ENCODE measurements around the gene GPD1L.
"Not testable (repeated sequence)": the region's sequence is repeated elsewhere in the genome, so short reads cannot be mapped to it uniquely, and the experiment has no call there.

GPD1L gene

DNA sequence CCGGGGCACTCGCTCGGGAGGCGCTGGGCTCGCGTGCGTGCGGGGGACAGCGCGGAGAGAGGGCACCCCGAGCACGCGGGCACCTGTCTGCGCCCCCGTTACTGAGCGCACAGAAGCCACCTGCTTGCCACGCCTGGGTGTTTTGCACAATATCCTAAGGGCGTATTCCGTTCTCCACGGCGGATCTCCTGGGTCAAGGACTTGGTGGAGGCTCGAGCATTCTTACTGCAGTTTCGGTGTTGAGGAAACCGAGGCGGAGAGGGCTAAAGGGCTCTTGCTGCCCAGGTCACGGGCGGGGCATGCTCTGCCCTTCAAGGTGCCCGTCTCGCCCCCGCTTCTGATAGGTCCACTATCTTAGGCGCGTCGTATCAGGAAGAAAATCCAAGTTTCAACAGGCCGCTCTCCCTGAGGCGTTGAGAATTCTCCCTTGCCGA, 526 bp downstream of the GPD1L start:
- no peak for DNase-seq

DNA sequence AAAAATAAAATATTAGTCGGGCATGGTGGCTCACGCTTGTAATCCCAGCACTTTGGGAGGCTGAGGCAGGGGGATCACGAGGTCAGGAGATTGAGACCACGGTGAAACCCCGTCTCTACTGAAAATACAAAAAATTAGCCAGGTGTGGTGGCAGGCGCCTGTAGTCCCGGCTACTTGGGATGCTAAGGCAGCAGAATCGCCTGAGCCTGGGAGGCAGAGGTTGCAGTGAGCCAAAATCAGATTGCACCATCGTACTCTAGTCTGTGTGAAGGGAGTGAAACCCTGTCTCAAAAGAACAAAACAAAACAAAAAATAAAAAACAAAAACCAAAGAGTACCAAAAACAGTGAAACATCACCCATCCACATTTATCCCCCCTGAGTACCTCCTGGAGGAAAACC, 1.8 kb downstream of the GPD1L start:
- DNase-seq, result not testable (repeated sequence)

DNA sequence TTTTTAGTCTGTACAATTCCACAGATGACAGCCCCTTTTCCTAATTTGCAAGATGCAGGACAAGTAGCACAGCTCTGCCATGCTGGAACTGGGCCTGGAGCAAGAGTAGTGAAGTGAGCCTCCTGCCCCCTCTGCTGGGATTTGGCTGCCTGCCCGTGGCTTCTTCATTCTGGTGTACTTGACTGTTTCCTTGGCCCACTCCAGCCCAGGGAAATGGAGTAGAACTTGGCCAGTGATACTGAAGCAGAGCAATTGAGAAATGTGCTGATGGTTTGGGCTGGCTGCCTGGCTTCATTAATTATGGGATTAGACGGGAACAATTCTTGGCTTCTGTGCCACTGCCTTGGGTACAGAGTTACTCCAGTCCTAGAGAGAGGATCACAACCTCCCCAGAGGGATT, 2.8 kb downstream of the GPD1L start:
- no peak for DNase-seq

DNA sequence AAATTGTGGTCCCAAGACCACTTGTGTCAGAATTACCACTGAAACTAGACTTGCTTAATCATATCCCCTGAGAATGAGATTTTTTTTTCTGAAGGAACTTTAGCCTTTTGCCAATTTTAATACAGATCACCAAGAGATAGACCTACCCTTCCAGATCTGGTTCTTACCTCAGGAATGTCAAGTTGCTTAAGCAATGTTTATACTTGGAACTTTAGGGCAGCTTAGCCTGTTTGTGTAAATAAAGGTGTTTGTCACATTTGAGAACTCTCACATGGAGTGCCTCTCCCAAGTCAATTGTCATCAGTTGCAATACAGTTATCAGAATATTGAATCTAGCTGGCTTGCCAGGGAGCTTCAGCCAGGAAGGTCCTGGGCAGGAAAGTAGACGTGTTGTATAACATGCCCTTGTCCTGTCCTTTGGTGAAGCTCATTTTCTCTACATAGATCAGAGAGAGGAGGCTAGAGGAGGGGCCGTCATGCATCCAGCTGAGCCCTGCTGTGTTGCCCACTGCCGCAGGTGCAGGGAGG, 3.9 kb downstream of the GPD1L start:
- no peak for DNase-seq

DNA sequence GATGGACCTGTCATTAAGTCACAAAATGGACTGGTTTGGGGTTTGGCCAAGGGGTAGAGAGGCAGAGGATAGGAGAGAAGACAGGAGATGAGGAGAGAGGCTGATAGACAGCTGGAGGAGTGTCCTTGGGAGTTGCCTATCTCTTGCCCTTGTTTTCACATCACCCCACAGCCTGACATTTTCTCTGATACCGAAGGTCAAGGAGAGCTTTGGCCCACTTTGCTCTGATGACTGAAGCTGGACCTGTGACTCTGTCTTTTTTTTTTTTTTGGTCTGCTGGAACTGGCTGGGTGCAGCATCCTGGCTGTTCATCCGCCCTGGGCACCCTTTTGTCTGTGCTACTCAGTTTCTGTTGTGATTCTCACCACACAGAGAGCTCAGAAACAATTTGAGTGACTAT, 5.1 kb downstream of the GPD1L start:
- no peak for DNase-seq

DNA sequence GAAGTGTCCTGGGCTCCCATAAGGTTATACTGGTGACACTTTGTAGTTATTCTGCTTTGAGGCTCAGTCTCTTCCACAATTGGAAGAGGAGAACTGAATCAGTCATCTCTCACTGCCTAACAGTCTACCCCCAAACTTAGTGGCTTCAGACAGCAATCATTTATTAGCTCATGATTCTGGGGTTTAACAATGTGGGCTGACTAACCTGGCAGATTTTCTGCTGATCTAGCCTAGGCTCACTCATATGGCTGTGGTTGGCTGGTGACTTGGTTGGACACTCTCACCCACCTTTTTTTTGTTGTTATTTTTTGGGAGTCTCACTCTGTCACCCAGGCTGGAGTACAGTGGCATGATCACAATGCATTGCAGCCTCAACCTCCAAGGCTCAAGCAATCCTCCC, 7.1 kb downstream of the GPD1L start:
- no peak for DNase-seq

DNA sequence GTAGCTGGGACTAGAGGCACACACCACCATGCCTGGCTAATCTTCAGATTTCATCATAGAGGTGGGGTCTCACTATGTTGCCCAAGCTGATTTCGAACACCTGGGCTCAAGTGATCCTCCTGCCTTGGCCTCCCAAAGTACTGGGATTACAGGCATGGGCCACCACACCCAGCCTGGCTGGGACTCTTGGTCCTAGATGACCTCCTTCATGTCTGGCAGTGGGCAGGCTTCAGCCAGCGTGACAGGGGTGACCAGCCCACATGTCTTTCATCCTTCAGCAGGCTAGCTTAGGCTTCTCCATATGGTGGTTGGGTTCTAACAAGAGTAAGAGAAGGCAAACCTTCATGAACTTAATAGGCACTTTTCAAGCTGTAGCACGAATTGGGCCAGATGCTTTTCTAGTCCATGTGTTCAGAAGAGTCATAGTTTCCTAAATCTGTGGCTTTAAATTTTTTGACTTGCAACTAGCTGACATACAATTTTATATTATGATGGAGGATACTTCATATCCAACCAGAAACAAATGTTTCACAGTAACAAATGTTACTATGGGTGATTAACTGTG, 7.6 kb downstream of the GPD1L start:
- DNase-seq, result no peak

DNA sequence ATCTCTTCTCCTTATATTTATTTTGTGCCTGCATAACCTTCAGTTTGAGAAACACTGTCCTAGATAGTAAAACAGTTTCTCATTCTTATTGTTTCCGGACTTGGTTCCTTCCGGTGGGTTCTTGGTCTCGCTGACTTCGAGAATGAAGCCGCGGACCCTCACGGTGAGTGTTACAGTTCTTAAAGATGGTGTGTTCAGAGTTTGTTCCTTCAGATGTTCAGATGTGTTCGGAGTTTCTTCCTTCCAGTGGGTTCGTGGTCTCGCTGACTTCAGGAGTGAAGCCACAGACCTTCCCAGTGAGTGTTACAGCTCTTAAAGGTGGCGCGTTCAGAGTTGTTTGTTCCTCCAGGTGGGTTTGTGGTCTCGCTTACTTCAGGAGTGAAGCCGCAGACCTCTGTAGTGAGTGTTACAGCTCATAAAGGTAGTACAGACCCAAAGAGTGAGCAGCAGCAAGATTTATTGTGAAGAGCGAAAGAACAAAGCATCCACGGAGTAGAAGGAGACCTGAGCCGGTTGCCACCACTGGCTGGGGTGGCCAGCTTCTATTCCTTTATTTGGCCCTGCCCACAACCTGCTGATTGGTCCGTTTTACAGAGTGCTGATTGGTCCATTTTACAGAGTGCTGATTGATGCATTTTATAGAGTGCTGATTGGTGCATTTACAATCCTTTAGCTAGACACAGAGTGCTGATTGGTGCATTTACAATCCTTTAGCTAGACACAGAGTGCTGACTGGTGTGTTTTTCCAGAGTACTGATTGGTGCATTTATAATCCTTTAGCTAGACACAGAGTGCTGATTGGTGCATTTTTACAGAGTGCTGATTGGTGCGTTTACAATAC, 8.3 kb downstream of the GPD1L start:
- DNase-seq, result peak; percentile 12

DNA sequence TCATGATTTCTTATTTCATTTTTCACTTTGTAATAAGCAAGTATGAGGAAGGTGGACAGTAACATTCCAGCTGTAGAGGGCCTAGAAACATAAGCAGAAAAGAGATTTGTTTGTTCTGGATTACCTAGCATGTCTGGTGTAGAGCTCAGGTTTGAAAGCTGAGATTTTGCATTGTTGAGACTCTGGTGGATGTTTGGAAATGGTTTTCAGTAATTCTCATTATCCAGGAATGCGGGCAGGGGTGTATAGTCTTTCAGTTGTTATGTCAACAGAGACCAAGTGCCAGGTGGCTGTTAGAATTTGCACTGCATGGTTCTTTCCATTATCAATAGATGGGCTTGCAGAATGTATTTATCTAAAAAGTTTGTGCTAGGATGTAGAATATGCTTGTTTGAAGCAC, 10.9 kb downstream of the GPD1L start:
- no peak for DNase-seq

DNA sequence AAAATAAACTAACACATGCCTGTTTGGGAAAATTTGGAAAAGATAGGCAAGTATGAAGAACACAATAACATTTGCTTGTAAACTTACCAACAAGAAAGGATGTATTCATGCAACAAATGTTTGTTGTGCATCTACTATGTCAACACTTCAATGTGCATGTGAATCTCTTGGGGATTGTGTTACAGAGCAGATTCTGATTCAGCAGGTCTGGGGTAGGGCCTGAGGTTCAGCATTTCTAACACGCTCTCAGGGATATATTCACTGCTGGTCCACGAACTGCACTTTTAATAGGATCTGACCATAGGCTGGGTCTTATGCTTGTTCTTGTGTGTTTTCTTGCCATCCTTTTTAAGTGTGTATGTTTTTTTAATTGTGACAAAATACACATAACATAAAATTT, 11.8 kb downstream of the GPD1L start:
- DNase-seq, result no peak

DNA sequence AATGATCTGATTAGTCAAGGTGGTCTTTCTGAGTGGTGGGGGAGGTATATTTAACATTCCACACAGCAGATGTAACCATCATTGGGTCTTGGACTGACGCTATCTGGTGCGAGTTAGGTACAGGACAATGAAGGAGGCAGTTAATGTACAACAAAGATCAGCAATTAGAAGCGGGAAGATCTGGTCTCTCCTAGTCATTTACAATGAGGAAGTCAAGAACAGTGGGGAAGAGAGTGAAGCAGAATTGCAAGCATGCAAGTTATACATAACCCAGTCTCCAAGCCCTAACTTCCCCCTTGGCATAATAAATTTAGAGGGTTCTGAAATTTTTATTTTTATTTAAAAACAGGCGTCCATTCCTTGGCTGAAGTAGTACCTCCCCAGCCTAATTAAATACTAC, 14.1 kb downstream of the GPD1L start:
- no peak for DNase-seq

DNA sequence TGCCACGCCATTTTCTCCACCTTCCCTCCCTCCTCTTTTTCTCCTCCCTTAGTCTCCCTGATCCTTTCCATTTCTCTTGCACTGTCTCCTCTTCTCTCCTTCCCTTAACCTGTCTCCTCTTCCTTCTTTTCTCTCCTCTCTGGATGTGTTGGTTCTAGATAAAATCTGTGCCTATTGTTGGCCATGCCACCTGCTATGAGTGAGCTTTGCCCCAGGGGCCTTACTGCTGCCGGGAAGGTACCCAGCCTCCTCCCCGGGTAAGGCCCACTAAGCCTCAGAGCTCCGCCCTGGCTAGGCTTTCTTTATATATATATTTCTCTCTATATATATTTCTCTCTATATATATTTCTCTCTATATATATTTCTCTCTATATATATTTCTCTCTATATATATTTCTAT, 14.7 kb downstream of the GPD1L start:
- no peak for DNase-seq

DNA sequence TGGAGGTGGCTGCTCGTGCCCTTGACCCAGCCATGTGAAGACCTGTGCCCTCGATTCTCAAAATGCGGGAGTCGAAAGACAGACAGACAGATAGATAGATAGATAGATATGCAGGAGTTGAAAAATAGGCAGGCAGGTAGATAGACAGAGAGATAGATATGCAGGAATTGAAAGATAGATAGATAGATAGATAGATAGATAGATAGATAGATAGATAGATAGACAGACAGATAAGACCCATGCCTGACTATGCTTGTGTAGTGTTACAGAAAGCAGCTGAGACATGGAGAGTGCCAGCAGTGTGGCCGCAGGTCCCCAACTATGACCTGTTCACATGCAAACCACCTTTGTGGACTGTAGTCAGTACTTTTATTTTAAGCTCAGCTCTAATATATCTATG, 17.2 kb downstream of the GPD1L start:
- no peak for DNase-seq

DNA sequence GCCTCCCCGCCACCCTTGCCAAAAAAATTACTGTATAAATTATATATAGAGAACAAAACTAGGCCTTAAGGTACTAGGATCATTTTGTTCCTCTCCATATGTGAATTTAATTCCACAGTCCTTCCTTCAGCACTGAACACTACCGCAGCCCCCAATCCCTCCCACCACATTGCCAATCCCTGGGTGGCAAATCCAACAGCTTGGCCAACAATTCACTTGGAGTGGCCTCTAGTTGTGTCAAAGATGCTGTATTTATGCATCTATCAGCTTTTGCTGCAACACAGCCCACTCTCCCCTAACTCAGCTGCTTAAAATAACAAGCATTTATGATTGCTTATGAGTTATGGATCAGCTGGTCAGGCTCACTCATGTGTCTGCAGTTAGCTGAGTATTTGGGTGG, 18.6 kb downstream of the GPD1L start:
- no peak for DNase-seq

DNA sequence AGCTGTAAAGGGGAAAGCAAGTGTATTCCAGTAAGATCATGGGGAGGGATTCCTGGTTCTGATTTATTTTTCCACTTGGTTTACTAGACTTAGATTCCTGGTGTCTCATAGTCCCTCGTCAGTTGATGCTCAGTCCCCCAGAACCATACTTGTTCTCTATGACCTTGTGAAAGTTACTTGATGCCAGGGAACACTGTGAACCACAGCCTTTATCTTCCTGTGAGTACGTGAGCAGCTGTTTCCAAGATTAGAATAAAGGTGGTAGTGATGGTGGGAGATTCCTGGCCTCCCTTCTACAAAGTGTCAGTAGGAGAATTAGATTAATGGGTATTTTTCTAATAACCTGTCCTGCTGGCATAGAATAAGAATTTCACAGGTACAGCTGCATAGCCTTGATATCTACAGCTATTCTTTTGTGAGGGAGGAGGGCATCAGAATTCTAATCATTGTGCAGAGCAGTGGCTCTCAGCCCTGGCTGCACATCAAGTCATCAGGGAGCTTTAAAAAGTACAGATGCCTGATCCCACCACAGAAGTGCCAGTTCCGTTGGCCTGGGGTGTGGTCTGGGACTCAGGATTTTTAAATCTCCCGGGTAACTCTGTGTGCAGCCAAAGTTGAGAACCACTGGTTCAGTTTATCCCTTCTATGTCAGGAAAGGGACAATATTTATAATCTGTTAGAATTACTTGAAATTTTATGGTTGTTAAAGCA, 20.0 kb downstream of the GPD1L start:
- no peak for DNase-seq

DNA sequence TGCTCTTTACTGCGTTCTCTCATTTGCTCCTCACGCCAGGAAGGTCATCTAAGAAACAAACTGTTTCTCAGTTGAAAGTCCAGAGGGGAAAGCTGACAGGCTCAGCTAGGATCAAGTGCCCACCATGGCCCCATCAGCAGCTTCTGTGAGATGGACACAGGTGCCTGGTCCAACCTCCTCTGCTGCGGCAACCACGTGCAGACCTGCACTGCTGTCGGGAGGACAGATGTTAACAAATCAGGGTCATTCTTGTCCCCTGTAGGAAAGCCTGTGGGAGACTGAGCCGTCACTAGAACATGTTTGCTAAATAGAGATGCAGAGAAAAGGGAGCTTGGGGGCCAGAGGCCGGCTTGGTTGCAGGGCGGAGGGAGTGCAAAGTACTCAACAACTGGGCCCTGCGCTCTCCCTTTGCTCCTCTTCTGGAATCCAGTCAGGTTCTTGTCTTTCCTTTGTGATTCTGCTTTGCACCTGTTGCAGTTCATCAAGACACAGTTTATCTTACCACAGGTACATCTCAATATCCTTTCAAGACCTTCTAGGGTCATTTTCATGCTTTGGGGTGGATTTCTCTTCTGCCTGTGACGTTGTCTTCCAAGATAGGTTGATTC, 20.9 kb downstream of the GPD1L start:
- DNase-seq, result no peak

DNA sequence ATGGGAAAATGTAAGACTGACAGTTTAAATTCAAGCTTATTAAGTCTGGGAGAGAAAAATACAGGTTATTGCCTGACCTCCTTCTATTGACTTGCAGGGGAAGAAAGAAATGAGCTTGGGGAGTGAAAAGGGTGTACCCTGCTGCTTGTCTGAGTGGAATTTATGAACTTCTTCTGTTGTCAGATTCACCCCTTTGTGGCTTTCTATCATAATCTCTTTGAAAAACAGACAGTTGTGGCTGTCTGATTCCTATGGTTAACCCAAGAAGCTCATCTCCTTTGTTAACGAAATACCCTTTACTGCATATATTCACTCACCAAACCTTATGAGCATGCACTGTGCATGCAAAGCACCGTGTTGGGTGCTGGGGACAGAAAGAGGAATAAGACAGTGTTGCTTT, 22.5 kb downstream of the GPD1L start:
- no peak for DNase-seq

DNA sequence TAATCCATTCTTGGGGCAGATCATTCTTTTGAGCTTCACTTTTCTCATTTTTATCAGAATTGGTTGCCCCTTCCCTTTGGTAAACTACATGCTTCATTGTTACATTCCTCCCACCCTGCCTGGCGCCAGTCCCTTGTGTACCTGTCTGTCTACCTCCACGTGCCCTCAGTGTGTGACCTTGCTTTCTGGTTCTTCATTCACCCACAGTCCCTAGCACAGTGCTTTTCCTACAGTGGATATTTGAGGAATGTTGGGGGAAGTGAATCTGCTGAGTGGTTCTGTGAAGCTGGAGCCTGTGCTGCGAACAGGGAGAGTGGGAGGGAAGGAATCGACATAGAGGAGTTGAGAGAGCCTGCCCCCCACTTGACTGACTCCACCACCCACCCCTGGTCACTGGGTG, 23.4 kb downstream of the GPD1L start:
- DNase-seq, result no peak

DNA sequence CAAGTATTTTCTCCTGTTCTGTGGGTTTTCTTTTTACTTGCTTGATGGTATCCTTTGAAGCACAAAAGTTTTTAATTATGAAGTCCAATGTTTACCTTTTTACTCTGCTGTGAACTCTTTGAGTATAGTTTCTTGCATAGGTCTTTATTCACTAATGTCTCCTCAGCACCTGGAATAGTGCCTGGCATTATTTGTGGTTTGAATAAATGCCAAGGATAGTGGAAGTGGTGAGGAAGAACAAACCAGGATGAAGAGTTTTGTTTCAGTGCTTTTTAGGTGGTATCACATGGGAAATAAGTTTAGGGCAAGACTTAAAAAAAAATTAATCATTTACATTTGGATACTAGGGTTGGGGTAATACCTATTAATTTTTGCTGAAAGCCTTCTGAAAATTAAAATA, 25.7 kb downstream of the GPD1L start:
- no peak for DNase-seq

DNA sequence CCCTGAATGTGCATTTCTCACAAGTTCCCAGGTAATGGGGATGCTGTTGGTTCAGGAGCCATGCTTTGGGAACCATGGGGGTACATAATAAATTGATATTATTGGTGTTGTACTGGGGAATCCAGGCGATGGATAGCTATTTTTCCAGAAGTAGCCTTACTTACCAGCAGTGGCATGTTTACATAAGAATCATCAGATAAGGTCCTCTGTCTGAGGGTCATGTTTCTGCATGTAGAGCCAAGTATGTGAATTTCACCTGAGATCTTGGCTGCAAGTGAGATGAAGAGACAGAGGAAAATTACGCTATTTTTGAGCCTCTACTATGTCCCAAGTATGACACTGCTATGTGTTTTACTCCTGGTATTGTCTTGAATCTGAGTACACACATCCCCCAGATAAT, 26.3 kb downstream of the GPD1L start:
- no peak for DNase-seq

DNA sequence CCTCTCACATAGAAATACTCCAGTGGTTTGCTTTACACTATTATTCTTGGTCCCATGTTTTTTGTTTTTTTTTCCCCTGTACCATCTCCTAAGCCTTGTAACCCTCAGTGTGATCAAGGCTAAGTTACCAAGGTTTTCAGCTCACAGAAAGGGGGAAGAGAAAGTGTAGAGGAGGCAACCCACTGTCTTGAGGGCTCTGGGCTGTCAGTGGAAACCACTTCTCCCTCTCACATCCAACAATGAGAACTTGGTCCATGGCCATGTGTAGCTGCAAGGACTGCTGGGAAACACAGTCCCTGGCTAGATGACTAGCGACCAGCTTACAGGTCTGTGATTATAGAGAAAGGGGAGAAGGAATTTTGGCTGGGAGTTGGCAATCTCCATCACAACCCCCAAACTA, 30.3 kb downstream of the GPD1L start:
- DNase-seq, result no peak

DNA sequence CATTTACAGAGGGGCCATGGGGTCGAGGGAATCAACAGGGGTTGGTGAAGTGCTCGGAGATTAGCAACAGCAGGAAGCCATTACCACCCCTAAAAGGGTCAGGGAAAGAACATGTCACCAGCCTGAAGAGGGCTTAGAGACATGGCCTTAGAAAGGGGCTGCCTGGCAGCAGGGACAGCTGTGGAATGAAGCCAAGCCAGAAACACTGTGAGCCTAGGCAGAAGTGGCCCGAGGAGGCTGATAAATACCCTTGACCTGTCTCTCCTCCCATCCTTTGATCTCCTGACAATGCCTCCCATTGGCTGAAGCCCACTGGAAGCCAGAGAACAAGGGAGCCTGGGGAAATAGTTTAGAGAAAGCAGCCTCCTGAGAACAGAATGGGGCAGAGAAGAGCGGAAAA, 31.4 kb downstream of the GPD1L start:
- no peak for DNase-seq

DNA sequence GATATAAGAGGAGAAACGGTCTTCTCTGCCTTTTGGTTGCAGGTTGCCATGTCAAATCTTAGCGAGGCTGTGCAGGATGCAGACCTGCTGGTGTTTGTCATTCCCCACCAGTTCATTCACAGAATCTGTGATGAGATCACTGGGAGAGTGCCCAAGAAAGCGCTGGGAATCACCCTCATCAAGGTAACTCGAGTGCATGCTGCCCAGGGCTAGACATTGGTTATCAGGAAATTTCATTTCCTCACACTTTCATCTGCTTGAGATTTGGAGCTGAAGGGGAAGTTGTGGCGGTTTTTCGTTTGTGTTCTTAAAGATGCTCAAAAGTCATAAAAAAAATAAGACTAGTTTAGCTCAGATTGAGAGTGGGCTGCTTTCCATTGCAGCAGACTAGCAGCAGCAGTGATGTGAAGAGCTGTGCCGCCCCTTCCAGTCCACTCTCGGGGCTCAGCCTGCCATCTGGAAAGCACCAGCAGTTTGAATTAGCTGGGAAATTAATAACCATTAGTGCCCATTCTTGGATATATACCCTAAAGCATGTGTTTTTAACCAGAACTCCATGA, 32.2 kb downstream of the GPD1L start:
- no peak for DNase-seq

Measured in stimulated activated CD4-positive, alpha-beta T cell treated with anti-CD3 and anti-CD28 coated beads, Interleukin-12 subunit alpha, Interleukin-12 subunit beta, amount 100 ng/mL, for 4 hours (primary cell).